GM19455 (cell line): ENCODE measurements around the gene LPO.

Experiments
- ATAC-seq: cut with Tn5 transposase; IDR thresholded peaks from one replicate; pipeline ENCODE4 v1.9.1; 2021; ENCODE audit not compliant: unreplicated experiment

The LPO gene

GRCh38 chr17:58253082-58253481 is 14.7 kb downstream of the LPO start:
- no peak for ATAC-seq

DNA sequence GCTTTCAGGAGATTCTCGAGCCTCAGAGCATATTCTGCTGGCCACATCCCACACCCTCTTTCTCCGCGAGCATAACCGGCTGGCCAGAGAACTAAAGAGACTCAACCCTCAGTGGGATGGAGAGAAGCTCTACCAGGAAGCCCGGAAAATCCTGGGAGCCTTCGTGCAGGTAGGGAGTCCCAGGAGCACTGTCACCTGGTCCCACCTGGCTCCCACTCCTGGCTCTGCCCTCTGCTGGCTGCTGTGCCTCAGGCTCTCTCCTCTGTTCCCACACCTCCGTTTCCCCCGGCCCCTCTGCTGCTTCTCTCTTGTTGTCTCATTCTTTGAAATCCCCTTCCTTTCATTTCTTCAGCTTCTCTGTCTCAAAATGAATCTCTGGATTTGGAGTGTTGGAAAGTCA is 16.4 kb downstream of the LPO start:
- no peak for ATAC-seq

GRCh38 chr17:58262149-58262548 is 23.8 kb downstream of the LPO start:
- no peak for ATAC-seq

- ATAC-seq: no peak
Measured at GRCh38 chr17:58263773-58264172, 25.4 kb downstream of the LPO start.

DNA sequence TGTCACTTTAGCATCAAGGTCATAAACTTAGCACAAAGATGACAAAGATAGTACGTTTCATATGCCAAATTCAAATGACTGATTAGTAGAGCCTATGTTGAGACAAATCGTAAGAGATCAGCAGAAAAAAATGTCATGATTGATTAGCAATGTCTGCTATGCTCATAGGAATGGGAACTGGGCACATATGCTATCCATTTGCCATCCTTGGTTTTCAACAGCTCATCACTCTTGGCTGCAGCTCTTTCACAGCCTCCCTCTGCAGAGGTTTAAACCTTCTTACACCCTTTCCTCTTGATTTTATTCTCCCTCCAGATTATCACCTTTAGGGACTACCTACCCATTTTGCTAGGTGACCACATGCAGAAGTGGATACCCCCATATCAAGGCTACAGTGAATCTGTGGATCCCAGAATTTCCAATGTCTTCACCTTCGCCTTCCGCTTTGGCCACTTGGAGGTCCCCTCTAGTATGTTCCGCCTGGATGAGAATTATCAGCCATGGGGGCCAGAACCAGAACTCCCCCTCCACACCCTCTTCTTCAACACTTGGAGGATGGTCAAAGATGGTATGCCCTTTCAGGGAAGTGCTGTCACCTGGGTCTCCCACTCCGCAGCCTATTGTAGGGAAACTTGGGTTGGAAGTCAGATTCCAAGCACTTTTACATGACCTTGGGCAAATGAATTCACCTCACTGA is 26.2 kb downstream of the LPO start:
- ATAC-seq: no peak

- ATAC-seq: no peak
Measured at GRCh38 chr17:58265271-58265670, 26.9 kb downstream of the LPO start.

DNA sequence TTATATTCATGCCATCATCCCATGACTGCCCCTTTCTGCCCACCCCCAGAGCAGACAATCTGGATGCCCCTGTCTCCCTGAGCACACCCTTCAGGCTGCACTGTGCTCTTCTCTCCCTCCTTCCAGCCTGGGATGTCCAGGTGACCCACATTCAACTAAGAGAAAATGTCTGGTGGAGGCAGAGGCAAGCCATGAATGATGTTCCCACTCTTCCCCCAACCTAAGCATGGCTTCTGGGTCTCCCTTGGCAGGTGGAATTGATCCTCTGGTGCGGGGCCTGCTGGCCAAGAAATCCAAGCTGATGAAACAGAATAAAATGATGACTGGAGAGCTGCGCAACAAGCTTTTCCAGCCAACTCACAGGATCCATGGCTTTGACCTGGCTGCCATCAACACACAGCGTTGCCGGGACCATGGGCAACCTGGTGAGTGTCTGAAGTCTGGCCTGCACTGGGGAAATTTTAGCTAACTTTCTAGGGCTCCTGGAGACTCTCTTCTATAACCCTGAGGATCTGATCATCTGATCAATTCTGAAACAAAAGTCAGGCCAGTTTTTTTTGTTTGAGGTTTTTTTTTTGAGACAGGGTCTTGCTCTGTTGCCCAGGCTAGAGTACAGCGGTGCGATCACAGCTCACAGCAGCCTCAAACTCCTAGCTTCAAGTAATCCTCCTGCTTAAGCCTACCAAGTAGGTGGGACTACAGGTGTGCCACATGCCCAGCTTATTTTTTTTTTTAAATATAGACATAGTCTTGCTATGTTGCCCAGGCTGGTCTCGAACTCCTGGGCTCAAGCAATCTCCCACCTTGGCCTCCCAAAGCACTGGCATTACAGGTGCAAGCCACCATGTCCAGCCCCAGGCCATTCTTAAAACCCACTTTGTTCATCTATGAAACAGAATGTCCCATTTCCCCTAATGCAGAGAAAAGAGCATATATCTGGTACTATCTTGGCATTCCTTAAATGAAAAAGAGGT is 27.8 kb downstream of the LPO start:
- ATAC-seq: no peak

GRCh38 chr17:58267347-58268324 is 29.3 kb downstream of the LPO start:
- no peak for ATAC-seq

DNA sequence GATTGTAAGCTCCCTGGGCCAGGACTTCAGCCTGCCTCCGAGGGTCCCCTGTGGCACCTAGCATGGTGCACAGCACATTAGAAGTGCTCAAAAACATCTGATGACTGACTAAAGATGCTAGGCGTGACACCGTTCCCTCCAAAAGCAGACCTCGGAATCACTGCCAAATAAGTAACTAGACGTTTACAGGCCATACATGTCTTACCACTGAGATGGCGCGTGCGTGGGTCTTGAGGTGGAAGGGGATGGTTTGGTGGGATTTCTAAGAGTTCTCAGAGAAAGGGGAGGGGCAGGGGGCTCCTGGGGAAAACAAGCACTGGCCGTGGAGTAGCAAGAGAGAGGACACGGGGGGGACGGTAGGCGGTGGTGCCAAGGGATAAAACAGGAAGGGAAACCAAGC is 29.9 kb downstream of the LPO start:
- ATAC-seq: no peak

- no peak for ATAC-seq
Measured at GRCh38 chr17:58268774-58269556, 30.6 kb downstream of the LPO start.

DNA sequence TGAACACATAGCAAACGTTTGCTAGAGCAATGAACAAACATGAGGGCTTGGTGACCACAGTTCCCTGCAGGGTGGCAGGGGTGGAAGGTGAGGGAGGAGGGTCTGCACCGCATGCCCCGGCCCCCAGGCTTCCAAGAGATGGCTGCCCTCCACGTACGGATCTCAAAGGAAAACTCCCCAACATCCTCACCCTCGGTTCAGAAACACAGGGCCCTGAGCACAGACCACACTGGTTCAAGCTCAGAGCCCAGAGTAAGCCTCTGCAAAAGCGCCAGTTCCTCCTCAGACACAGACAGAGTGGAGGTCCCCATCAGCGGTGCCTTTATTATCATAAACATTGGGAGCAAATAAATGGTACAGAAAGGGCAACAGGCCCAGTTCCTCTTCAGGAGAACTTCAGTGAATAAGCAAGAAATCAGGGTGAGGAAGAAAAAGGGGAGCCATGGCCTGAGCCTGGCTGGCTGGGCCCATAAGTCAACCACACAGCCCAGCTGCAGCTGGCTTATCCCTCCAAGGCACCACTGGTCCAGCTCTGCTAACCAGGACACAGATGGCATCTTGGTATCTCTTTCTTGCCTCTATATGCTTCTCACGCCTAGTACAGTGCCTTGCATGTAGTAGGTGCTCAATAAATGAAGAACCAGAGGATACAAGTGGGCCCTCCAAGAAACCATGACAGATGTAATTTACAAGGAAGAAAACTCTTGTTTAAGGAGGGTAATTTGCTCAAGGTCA is 31.3 kb downstream of the LPO start:
- no peak for ATAC-seq

DNA sequence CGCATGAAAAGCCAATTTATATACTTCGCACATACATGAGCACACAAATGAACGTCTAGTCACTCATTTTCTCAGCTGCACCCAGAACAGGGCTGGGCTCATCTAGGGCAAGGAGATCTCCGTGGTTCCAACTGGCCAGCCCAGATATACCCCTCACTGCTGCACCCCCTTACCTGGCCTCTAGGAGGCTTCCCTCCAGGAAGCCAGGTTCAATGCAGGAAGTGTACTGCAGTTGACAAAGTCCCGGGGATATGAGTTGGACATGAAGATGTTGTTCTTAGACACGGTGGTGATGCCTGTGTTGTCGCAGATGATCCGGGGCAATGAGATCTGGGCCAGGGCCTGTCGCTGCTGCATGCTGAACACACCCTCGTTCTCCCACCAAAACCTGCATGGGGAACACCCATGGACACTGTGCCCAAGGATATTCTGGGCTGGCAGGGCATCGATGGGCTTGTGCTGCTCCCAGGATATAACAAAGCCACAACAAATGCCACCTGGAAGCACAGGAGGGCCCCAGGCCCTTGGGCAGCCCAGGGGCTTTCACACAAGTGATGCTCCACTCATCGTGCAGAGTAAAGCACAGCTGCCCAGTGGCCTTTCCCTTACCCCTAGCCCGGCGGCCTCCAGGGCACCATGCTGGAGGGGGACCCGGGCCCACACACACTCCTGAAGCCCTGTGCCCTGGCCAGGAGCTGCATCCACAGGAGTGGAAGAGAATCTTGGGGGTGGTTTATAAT is 32.3 kb downstream of the LPO start:
- ATAC-seq: no peak

- no peak for ATAC-seq
Measured at GRCh38 chr17:58271216-58271931, 33.0 kb downstream of the LPO start.

- ATAC-seq: no peak
Measured at GRCh38 chr17:58272367-58273280, 34.2 kb downstream of the LPO start.

DNA sequence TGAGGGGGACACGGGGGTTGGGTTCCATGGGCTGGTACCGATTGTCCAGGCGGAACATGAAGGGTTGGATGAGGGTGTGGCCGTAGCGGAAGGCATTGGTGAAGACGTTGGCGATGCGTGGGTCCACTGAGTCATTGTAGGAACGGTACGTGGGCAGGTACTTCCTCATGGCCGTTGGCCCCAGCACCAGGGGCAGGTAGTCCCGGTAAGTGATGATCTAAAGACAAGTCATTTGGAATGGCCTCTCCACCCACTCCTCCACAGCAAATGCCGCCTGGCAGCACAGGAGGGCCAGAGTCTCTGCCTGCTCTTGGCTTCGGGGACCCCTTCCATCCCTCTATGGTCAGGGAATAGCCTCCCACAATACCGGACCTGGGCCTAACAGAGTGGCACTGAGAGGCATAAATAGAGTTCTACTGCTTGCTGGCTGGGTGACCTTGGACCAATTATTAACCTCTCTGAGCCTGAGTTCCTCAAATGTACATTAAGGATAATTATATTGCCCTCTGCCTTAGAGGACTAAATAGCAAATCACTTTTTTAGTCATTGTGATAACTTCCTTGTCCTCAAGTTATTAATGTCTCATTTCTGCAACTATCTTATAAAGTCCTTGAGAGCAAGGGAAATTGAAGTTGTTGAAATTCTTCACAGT is 35.2 kb downstream of the LPO start:
- no peak for ATAC-seq

- no peak for ATAC-seq
Measured at GRCh38 chr17:58275417-58275816, 37.0 kb downstream of the LPO start.

DNA sequence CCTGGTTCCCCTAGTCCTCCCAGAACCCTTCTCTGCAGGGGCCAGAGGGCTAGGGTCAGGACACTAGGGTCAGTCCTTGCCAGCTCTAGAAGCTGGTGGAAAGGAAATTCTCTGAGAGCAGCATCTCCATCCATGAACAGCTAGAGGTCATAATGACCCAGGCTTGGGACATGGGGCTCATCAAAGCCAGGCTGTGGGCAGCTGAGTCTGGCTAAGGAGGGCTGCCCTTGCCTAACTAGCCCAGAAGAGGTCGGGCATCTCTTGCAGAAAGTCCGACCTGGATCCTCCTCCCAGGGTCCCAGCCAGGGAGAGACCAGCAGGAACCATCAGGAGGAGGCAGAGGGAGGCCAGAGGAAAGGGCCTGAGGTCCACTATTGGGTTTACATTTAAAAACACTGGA is 38.0 kb downstream of the LPO start:
- ATAC-seq: no peak
